22Rv1 (cell line): ENCODE results near the gene IQCK.

Experiments
- CTCF ChIP-seq: fragments of 450-650 bp; IDR thresholded peaks from 2 replicates; pipeline ENCODE4 v1.5.1; 2017; ENCODE audit warnings: mild to moderate bottlenecking
- ZFX ChIP-seq: fragments of 450-650 bp; IDR thresholded peaks from 2 replicates; pipeline ENCODE4 v1.6.1; 2017; ENCODE audit warnings: antibody characterized with exemption, borderline replicate concordance

GRCh38 chr16:19712418-19713058 is 5.5 kb upstream of the IQCK start:
- TF ChIP-seq CTCF (no peak), ZFX (no peak)
